ENCODE data around the gene ACP7. TPM values are rescaled to one million over a fixed set of nuclear protein-coding genes. Genes with fewer than 3 reads are reported as not detected.
A peak's percentile ranks its signal among the peaks of the same experiment; 100 is the strongest.

The ACP7 gene
- total RNA-seq, 1 experiment from 2014 or later, result 0.15 TPM

- H3K4me3 Mint-ChIP-seq, result no peak overlapping the region
- no peak overlapping the region for H3K18ac ChIP-seq (ENCODE audit: insufficient read length, low read depth, low read length)
Measured at GRCh38 chr19:39150807-39151600, 66.8 kb downstream of the ACP7 start.

More at GRCh38 chr19:39150807-39151600, 66.8 kb downstream of the ACP7 start:
- Histone ChIP-seq H2BK20ac (ENCODE audit: low read depth, low read length, poor library complexity, severe bottlenecking) (no peak overlapping the region), H3T11ph (ENCODE audit: low read length) (no peak overlapping the region), H3K4ac (ENCODE audit: low read depth, low read length) (no peak overlapping the region), H3K4me2 (ENCODE audit: insufficient read depth, insufficient read length, low read length) (no peak overlapping the region), H3K27ac (ENCODE audit: insufficient read length, low read depth, low read length) (no peak overlapping the region), H2BK15ac (ENCODE audit: low read depth, low read length) (no peak overlapping the region), H2AFZ (ENCODE audit: low read length) (no peak overlapping the region), H2BK12ac (ENCODE audit: insufficient read length, low read depth, low read length) (no peak overlapping the region), H3K9ac (ENCODE audit: extremely low read depth, insufficient read length, low read length) (no peak overlapping the region), H3K56ac (ENCODE audit: insufficient read length, low read depth, low read length) (no peak overlapping the region), H3K23ac (ENCODE audit: insufficient read length, low read depth, low read length) (no peak overlapping the region), H3K14ac (ENCODE audit: insufficient read depth, low read length) (peak overlapping the region; percentile 30; the same call in 1 of the 2 replicates), H3K79me2 (ENCODE audit: insufficient read depth, low read length) (0 out of 2 replicates have a peak, but pooled peaks cover under 1% of the 10 kb centered on the region), H2BK5ac (ENCODE audit: insufficient read length, low read length) (peak overlapping the region; percentile 34), H3K79me1 (ENCODE audit: insufficient read depth, low read depth, low read length, poor library complexity, severe bottlenecking) (no peaks in the 10 kb centered on the region), H2AK5ac (ENCODE audit: insufficient read length, low read length) (no peak overlapping the region), H3K9me3 (ENCODE audit: control insufficient read depth, low read depth, low read length) (no peaks in the 10 kb centered on the region), H4K8ac (replicated peaks; ENCODE audit: insufficient read length, low read depth, low read length) (no peak overlapping the region), H2BK120ac (ENCODE audit: low read depth, low read length, poor library complexity, severe bottlenecking) (no peak overlapping the region), H4K20me1 (ENCODE audit: control insufficient read depth, insufficient read depth, insufficient read length) (no peaks in the 10 kb centered on the region), H4K5ac (ENCODE audit: insufficient read length, low read depth, low read length) (no peak overlapping the region), H3K4me1 (ENCODE audit: insufficient read depth, low read length) (peaks cover 6% of the 10 kb centered on the region), H3K23me2 (ENCODE audit: insufficient read length, low read depth, low read length, poor library complexity, severe bottlenecking) (no peaks in the 10 kb centered on the region), H3K27me3 (ENCODE audit: insufficient read depth, low read length) (no peaks in the 10 kb centered on the region), H4K91ac (ENCODE audit: insufficient read length, low read depth, low read length) (no peak overlapping the region)
- no peaks in the 10 kb centered on the region for H3K27me3 Mint-ChIP-seq (ENCODE audit: low read depth)
- no peak for DNase-seq
- WGBS (ENCODE audit: extremely low coverage, insufficient read length, low lambda C conversion rate), result no CpG with 5 or more reads among the region's 26 CpGs
- TF ChIP-seq CTCF (conservative IDR thresholded peaks at IDR 0.05), result no peak
- peaks cover 8 to 14% (median 9%) of the 10 kb centered on the region in 3 experiments; a peak in 5 of 7 replicates for H3K36me3 Mint-ChIP-seq (ENCODE audit: insufficient read depth in 1 of 3, low read depth in 3 of 3)
- peak overlapping the region in 2 of 3 experiments; percentile 48 to 60; a peak in 5 of 7 replicates for H3K27ac Mint-ChIP-seq
- H3K4me1 Mint-ChIP-seq, result peaks cover 43 to 65% of the 10 kb centered on the region in 2 experiments
- H3K9me3 Mint-ChIP-seq, result peaks cover 7 to 9% of the 10 kb centered on the region in 2 experiments; a peak in 4 of 5 replicates

Measured in H9 (cell line).